ENCODE measurements around the gene EIF4G3. TPM values are rescaled to one million over a fixed set of nuclear protein-coding genes. Genes with fewer than 3 reads are reported as not detected.

The EIF4G3 gene
- total and polyA plus RNA-seq, 4 donors = 16.5 to 59.8 (median 33.4) TPM

DNA sequence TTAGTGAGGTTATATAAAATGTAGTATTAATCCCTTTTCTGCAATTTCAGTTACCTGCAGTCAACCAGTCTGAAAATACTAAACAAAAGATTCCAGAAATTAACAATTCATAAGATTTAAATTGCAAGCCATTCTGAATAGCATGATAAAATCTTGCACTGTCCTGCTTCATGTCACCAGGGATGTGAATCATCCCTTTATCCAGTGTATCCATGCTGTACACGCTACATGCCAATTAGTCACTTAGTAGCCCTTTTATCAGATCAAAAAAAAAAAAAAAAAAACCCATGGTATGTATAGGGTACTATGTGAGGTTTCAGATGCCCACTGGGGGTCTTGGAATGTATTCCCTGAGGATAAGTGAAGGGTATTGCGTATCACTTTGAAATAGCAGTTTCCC lies 198.3 kb downstream of the EIF4G3 start:
- WGBS, 2 donors = 93 to 97% methylated on average over 2 of the region's 2 CpGs
- no peak overlapping the region for H3K27ac ChIP-seq (ENCODE audit: low read depth in 1 of 2, low read length in 1 of 2)
- peaks cover 0 to 3% (median 1%) of the 10 kb centered on the region in 4 donors for H3K36me3 ChIP-seq (ENCODE audit: control insufficient read depth in 4 of 4, insufficient read depth in 4 of 4, low read length in 4 of 4)
- TF ChIP-seq, protein P1, sequence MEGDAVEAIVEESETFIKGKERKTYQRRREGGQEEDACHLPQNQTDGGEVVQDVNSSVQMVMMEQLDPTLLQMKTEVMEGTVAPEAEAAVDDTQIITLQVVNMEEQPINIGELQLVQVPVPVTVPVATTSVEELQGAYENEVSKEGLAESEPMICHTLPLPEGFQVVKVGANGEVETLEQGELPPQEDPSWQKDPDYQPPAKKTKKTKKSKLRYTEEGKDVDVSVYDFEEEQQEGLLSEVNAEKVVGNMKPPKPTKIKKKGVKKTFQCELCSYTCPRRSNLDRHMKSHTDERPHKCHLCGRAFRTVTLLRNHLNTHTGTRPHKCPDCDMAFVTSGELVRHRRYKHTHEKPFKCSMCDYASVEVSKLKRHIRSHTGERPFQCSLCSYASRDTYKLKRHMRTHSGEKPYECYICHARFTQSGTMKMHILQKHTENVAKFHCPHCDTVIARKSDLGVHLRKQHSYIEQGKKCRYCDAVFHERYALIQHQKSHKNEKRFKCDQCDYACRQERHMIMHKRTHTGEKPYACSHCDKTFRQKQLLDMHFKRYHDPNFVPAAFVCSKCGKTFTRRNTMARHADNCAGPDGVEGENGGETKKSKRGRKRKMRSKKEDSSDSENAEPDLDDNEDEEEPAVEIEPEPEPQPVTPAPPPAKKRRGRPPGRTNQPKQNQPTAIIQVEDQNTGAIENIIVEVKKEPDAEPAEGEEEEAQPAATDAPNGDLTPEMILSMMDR (IDR thresholded peaks at IDR 0.05; ENCODE audit: control extremely low read depth, extremely low read depth) = no peak
- DNase-seq = no peak
- H3K9me3 ChIP-seq (ENCODE audit: control insufficient read depth in 4 of 4, insufficient read depth in 3 of 4, low read length in 3 of 4) = no peaks in the 10 kb centered on the region
- H3K27me3 ChIP-seq (ENCODE audit: control insufficient read depth in 3 of 3, insufficient read depth in 3 of 3, low read length in 2 of 3) = no peaks in the 10 kb centered on the region
- H3K4me1 ChIP-seq (ENCODE audit: control insufficient read depth in 5 of 5, insufficient read depth in 5 of 5, low read length in 5 of 5) = no peaks in the 10 kb centered on the region
- no peak overlapping the region for H3K4me3 ChIP-seq
- no peak for ATAC-seq (ENCODE audit: insufficient read depth, low FRiP score)
- no peak overlapping the region for H3K9ac ChIP-seq (ENCODE audit: insufficient read depth in 1 of 2, low read length in 2 of 2)

DNA sequence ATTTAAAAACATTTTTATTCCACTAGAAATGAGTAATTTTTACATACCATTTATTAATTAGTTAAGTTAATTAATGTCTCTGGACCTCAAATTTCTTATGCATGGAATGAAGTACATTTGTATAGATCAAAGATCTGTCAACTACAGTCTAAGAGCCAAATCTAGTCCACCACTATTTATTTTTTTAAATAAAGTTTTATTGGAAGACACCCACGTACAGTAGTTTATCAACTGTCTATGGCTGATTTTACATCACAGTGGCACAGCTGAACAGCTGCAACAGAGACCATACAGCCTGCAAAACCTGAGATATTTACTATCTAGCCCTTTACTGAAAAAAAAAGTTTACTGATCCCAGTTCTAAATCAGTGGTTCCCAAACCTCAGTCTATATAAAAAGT lies 201.0 kb downstream of the EIF4G3 start:
- H3K4me3 ChIP-seq = no peak overlapping the region
- TF ChIP-seq, protein P1 (IDR thresholded peaks at IDR 0.05; ENCODE audit: control extremely low read depth, extremely low read depth) = no peak
- DNase-seq (no peak), ATAC-seq (ENCODE audit: insufficient read depth, low FRiP score) (no peak)
- no peaks in the 10 kb centered on the region for H3K4me1 ChIP-seq (ENCODE audit: control insufficient read depth in 5 of 5, insufficient read depth in 5 of 5, low read length in 5 of 5)
- peaks cover 1 to 13% (median 4%) of the 10 kb centered on the region in 4 donors for H3K36me3 ChIP-seq (ENCODE audit: control insufficient read depth in 4 of 4, insufficient read depth in 4 of 4, low read length in 4 of 4)
- H3K9ac ChIP-seq (ENCODE audit: insufficient read depth in 1 of 2, low read length in 2 of 2) = no peak overlapping the region
- H3K27me3 ChIP-seq (ENCODE audit: control insufficient read depth in 3 of 3, insufficient read depth in 3 of 3, low read length in 2 of 3) = no peaks in the 10 kb centered on the region
- 94 to 96% methylated on average over 1 of the region's 1 CpG for WGBS, 2 donors
- H3K27ac ChIP-seq (ENCODE audit: low read depth in 1 of 2, low read length in 1 of 2) = no peak overlapping the region
- no peaks in the 10 kb centered on the region for H3K9me3 ChIP-seq (ENCODE audit: control insufficient read depth in 4 of 4, insufficient read depth in 3 of 4, low read length in 3 of 4)

DNA sequence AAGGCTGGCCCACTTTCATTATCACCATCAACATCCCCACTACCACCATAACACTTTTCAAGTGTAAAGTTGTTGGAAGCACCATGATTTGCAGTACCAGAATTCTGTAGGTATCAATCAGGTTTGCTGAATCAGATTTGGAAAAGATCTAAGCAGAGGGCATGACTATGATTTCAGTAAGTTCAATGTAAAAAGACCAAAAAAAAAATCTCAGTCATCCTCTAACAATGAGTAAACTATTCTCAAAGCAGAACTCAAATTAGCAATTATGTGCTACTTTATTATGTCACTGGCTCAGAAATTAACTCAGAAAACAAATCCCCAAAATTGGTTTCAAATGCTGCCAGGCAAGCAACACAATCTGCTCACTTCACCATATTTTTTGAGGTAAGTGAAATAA lies 201.7 kb downstream of the EIF4G3 start:
- ATAC-seq (ENCODE audit: insufficient read depth, low FRiP score) = no peak
- peaks cover 1 to 11% (median 4%) of the 10 kb centered on the region in 4 donors for H3K36me3 ChIP-seq (ENCODE audit: control insufficient read depth in 4 of 4, insufficient read depth in 4 of 4, low read length in 4 of 4)
- no peaks in the 10 kb centered on the region for H3K27me3 ChIP-seq (ENCODE audit: control insufficient read depth in 3 of 3, insufficient read depth in 3 of 3, low read length in 2 of 3)
- TF ChIP-seq, protein P1 (IDR thresholded peaks at IDR 0.05; ENCODE audit: control extremely low read depth, extremely low read depth) = no peak
- no peak overlapping the region for H3K4me3 ChIP-seq
- no peak overlapping the region for H3K9ac ChIP-seq (ENCODE audit: insufficient read depth in 1 of 2, low read length in 2 of 2)
- no peak for DNase-seq
- no peak overlapping the region for H3K27ac ChIP-seq (ENCODE audit: low read depth in 1 of 2, low read length in 1 of 2)
- H3K4me1 ChIP-seq (ENCODE audit: control insufficient read depth in 5 of 5, insufficient read depth in 5 of 5, low read length in 5 of 5) = no peaks in the 10 kb centered on the region
- H3K9me3 ChIP-seq (ENCODE audit: control insufficient read depth in 4 of 4, insufficient read depth in 3 of 4, low read length in 3 of 4) = no peaks in the 10 kb centered on the region

DNA sequence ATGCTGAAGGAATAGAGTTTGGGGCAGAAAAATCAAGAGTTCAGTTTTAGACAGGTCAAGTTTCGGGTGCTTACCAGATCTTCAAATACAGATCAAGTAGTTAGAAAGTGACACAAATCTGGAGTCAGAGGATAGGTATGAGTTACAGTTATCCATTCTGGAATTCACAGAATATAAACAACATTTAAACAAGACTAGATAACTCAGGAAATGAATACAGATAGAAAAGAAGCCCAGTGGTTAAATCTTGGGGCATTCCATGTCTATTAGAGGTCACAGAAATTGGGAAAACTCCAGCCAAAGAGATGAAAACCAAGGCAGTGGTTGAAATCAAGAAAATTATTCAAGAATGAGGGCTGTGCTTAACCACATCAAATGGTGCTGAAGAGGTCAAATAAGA lies 202.6 kb downstream of the EIF4G3 start:
- WGBS, 2 donors = 96 to 97% methylated on average over 1 of the region's 1 CpG
- Histone ChIP-seq H3K4me1 (ENCODE audit: control insufficient read depth in 5 of 5, insufficient read depth in 5 of 5, low read length in 5 of 5) (no peaks in the 10 kb centered on the region), H3K9ac (ENCODE audit: insufficient read depth in 1 of 2, low read length in 2 of 2) (no peak overlapping the region), H3K27ac (ENCODE audit: low read depth in 1 of 2, low read length in 1 of 2) (no peak overlapping the region), H3K36me3 (ENCODE audit: control insufficient read depth in 4 of 4, insufficient read depth in 4 of 4, low read length in 4 of 4) (peaks cover 3 to 13% (median 6%) of the 10 kb centered on the region in 4 donors), H3K4me3 (no peak overlapping the region), H3K27me3 (ENCODE audit: control insufficient read depth in 3 of 3, insufficient read depth in 3 of 3, low read length in 2 of 3) (no peaks in the 10 kb centered on the region), H3K9me3 (ENCODE audit: control insufficient read depth in 4 of 4, insufficient read depth in 3 of 4, low read length in 3 of 4) (no peaks in the 10 kb centered on the region)
- DNase-seq (no peak), ATAC-seq (ENCODE audit: insufficient read depth, low FRiP score) (no peak)
- TF ChIP-seq, protein P1 (IDR thresholded peaks at IDR 0.05; ENCODE audit: control extremely low read depth, extremely low read depth) = no peak
